Fibroblast of lung (primary cell): Measurements from ENCODE around the gene GARIN1A.

Experiments used
- CTCF ChIP-seq, 2 donors: IDR thresholded peaks in 1 of 2; conservative IDR thresholded peaks in 1 of 2; 1 replicate in 1 of 2; 2 replicates in 1 of 2; pipeline ENCODE4 v1.5.1; 2011 to 2012; ENCODE audit warnings: low read length in 2 of 2, control low read depth in 1 of 2, inconsistent platforms in 1 of 2, low read depth in 1 of 2, mild to moderate bottlenecking in 1 of 2
- EZH2 ChIP-seq: IDR thresholded peaks from 2 replicates; pipeline ENCODE4 v1.5.1; 2012; ENCODE audit warnings: low read length, control low read depth, mild to moderate bottlenecking; ENCODE audit errors: missing control alignments

GRCh38 chr7:128697302-128697905 lies 25.3 kb downstream of the GARIN1A start:
- TF ChIP-seq CTCF (conservative IDR thresholded peaks at IDR 0.05 in 1 of 2, IDR thresholded peaks at IDR 0.05 in 1 of 2; ENCODE audit: low read depth in 1 of 2, low read length in 2 of 2): peak; percentile 51 to 53
- peak; percentile 41 for TF ChIP-seq EZH2
